ENCODE measurements around the gene MTA2.
"Not testable (repeated sequence)": the region's sequence is repeated elsewhere in the genome, so short reads cannot be mapped to it uniquely, and the experiment has no call there.

MTA2 gene

DNA sequence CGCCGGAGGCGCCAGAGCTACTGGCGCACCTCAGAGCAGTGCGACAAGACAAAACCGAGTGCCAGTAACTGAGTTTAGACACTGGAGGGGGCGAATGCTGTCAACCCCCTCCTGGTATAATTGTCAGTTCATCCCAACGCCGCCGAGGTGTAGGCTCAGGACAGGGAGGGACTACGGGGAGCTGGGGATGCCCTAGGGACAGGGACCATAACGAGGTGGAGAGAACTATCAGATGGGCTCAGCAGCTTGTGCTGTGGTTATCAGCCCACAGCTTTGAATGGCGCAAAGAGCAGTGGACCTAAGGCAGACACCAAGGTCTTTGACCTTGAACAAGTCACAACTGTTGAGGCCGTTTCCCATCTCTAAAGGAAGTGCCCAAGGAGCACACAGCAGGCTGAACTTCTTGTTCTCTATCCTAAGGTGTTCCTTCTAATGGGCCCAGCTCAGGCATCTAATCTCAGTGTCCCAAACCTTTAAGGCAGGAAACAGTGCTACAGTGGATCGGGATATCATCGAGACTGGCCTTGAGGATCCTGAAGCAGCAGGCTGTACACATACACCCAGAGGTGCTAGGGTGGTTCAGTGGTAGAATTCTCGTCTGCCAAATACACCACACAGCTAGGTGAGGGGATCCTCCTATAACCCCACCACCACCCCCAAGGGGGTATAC lies 9.4 kb downstream of the MTA2 start:
- no peak for DNase-seq

DNA sequence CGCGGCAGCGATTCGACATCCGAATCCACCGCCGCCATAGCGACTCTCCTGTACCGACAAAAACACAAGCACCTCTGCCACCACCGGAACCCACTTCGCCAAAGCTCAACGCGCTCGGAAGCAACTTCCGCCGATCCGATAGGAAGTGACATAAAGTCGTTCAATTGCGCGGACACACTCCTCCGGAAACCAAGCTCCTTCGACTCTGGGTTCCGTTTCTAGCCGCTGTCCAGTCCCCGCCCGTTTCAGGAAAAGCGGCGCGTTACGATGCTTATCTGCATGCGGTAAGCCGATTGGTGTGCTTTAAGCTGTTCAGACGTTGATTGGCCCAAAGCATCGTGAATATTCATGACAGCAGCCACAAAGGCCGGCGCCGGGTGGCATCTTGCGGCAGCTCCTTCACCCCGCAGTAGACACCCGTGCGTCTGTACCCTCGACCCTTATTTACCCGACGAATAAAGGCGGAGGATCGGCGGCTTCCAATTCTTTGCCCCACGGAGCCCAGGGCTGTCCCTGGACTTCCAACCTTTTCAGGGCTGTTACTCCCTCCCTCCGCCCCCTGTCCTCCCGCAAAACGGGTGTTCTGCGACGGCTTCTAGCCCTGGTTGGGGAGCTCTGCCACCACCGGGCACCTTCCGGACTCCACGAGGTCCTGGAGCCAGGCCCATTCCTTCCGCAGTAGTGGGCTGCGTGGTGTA lies 10.1 kb downstream of the MTA2 start, which contains the start of gene TUT1:
TSS of gene TUT1 (minus strand) at position 76 of the 698 bp plus-strand sequence. CDS start at position 38, 38 bp downstream.
- DNase-seq = peak; percentile 98 to 99

DNA sequence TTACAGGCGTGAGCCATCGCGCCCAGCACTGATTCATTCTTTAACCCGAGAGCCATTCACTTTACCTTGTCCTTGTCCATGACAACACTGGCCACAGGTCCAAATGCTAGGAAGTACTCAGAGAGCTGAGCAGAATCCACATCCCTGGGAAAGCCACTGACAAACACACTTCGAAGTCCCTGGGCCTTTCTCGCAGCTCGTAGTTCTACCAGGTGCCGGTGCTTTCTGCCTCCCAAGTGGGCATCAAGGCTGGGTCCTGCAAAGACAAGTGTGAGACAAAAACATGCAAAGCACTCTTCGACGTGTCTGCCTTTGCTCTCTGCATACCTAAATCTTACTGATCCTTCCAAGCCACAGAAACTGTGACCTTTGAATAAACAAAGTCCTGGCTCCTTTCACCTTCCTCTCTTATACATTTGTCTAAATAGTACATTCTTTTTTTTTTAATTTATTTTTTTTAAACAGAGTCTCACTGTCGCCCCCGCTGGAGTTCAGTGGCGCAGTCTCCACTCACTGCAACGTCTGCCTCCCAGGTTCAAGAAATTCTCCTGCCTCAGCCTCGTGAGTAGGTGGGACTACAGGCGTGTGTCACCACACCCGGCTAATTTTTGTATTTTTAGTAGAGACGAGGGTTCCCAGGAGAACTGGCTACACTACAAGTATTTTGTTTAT lies 12.6 kb downstream of the MTA2 start:
- peak; percentile 24 to 30 for DNase-seq

DNA sequence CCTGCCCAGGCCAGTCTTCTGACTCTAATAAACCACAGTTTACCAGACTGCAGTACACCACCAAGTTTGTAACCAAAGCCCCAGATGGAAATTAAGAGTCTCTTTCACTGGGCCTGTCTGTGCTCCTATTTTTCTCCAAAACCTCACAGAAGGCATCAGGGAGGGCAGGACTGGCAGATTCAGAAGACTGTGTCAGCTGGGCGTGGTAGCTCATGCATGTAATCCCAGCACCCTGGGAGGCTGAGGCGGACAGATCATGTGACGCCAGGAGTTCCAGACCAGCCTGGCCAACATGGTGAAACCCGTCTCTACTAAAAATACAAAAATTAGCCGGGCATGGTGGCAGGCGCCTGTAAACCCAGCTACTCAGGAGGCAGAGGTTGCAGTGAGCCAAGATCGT lies 16.3 kb downstream of the MTA2 start:
- DNase-seq = not testable (repeated sequence)

DNA sequence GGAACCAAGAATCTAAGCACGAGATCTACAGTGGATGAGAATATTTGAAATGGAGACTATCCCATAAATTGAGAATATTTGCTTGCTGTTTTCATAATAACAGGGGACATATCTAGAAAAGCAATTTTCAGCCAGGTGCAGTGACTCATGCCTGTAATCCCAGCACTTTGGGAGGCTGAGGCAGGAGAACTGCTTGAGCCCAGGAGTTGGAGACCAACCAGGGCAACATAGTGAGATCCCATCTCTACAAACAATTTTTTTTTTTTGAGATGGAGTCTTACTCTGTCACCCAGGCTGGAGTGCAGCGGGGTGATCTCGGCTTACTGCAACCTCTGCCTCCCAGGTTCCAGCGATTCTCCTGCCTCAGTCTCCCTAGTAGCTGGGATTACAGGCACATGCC lies 19.9 kb downstream of the MTA2 start:
- DNase-seq = not testable (repeated sequence)

DNA sequence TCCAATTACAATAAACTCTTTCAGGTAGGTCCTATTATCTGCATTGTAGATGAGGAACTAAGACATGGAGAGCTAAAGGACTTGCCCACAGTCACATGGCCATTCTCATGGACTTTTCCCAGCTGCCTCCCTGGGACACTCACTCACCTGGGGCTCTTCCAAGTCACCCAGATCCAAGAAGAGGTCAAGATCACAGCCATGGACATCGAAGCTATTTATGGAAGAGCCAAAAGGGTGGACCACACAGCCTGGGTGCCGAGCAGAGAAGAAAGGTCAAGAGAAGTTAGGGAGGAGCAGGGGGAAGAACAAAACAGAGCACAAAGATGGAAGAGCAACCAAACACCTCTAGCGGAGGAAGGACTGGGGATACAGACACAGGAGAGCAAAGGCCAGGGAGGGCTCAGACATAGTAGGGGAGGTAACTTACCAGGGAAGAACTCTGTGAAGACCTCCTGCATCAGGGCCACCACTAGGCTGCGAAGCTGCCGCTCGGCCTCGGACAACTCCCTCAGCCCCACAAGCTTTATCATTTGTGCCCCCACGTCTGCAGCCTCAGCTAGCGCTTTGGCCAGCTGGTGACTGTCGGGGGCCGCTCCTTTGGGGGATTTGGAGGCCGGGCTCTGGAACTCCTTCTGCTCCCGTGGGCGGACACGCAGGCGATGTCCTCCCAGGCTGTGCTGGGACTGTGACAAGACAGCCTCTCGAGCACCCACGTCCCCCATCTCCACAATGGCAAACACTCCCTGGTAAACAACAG lies 20.5 kb downstream of the MTA2 start:
- DNase-seq = no peak

DNA sequence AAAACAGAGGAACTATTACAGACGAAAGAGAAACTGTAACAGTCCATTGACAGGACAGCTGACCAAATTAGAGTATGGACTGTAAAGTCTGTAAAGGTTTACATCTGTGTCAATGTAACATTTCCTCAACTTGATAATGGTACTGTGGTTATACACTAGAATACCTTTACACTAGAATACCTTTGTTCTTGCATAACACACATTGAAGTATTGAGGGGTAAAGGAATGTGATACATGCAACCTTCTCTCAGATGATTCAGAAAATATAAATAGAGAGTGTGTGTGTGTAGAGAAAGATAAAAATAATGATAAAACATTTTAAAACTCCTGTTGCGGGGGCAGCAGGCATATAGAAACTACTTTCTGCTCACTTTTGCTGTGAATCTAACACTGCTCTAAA lies 22.4 kb downstream of the MTA2 start:
- DNase-seq = no peak

DNA sequence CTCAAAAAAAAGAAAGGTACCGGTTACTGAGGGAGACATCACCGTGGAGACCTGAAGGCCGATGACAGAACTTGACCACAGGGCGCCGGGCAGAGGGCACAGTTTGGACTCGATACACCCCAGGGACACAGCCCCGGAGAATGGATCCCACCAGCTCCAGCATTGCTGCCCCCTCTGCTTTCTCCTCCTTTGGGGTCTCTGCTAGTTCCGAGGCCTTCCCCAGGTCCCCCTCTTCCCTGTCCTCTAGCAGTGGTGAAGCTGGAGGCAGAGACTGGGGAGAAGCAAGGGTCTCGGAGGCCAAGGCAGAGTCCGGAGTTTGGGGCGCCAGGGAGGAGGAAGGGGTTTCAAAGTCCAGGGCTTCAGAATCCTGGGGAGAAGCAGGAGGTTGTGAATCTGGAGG lies 23.1 kb downstream of the MTA2 start:
- no peak for DNase-seq

DNA sequence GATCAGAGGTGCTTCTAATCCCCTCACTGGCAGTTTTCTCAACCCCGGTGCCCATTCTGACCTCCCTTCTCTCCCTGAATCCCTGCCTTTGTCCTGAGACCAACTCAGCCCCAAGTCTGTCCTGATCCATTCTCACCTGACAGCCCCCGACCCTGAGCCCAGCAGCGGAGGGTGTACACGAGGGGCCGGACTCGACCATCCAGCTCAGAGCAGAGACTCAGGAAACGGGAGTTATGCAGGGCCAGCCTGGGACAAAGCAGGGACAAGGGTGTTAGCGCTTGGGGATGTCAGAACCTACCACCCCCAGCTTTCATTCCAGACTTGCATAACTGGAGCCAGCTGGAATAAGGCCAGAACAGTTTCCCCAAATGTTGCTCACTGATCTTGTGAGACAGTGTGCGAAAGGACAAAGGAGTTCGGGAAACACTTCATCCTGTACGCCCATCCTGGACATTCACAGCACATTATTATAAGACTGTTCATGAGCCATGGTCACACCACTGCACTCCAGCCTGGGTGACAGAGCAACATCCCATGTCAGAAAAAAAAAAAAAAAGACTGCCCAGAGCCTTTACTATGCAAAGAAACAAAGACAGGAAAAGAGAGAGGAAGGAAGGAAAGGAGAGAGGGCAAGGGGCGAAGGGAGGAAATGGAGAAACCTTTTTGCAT lies 24.5 kb downstream of the MTA2 start:
- no peak for DNase-seq

DNA sequence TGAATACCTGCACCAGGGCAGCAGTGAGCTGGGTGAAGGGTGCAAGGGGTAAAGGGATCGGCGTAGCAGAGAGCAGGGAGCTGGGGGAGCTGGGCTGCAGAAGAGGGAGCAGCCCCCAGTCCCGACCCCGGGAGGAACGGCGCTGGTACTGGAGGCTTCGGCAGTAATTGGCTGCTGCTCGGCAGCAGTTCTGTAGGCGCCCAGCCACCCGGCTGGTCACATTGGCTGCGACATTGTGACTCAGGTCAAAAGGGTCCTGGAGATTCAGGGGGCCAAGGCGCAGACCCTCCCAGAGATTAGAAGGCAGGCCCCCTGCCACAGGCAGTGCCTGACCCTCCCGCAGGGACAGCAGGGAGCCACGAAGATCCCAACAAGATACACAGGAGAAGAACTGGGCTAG lies 25.8 kb downstream of the MTA2 start:
- no peak for DNase-seq

DNA sequence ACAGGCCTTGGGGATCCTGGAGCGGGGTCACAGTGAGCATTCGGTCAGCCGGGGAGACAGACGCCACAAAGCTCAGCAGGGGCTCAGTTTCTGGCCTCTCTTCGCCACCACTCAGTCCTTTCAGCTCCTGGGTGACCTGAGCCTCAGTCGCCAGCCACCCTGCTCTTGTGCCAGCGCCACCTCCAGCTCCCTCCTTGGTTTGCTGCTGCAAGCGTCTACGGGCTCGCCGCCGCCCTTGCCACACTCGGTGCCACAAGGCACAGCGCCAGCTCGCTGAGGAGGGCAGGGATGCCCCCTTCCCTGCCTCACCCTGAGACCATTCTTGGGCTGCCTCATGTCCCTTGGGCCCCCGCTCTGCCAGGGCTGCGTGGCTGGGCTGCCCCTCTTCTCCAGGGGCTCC lies 26.5 kb downstream of the MTA2 start:
- no peak for DNase-seq

DNA sequence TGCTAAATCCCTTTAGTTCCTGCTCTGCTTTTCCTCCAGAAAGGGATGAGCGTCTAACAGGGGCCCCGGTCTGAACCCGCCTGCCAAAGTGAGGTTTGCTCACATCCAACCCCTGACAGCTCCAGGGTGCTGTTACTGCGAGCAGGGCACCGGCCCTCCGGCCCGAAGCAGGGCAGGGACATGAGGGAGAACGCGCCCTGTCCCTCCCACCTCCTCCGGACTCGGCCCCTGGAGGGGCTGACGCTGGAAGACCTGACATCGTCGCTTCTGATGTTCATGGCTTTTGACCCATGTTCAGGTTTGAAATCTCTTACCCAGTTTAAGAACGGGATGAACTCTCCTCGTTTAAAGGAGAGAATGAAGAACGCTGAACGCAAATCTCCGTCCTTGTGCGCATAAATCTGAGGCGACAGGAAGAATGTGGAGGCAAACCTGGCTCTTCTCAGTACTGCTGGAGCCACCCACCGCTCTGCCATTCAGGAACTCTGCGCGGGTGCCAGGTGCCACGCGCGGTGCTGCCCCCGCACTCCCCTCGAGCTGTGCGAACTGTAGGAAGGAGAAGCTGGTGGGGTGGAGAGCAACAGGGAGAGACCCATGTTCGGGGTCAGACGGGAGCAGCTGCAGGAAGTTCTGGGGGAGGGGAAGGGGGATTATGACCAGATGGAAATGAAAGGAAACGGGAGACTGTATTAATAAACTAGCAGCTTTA lies 27.1 kb downstream of the MTA2 start:
- DNase-seq = no peak

DNA sequence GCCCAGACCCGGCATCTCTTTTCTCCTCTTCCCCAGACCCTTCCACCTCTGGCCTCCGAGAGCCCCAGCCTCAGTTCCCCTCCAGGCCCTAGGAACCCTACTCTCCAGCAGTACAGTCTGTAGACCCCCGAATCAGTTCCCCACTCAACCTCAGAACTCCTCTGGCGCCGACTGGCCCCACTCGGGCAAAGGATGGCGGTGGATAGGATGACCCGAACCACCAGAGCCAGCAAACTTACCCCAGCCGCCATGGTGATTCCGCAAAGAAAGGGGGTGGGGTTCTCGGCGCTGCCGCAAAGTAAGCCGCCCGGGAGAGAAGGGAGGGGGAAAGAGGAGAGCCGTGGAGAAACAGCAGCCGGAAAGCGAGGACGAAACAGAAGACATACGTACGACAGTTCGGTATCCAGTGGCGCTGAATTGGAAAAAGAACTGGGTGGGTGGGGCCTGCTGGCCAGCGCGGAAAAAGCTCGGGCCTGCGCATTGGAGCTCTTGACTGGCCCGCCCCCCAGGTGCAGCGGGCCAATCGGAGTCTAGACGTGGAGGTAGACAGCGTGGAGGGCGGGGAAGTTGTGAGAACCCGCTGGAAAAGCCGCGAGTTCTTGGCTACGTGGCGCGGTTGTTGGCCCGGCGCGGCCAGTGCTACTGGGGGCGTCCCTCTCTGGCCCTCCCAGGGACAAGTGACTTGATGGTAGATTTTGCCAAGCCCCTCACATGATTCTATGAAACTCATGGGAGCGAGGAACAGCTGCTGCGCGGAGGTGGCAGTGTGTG lies 27.9 kb downstream of the MTA2 start, which contains the start of gene EEF1G:
TSS of gene EEF1G (minus strand) at position 300 of the 771 bp plus-strand sequence. CDS start at position 251, 49 bp downstream.
- DNase-seq = peak; percentile 100

DNA sequence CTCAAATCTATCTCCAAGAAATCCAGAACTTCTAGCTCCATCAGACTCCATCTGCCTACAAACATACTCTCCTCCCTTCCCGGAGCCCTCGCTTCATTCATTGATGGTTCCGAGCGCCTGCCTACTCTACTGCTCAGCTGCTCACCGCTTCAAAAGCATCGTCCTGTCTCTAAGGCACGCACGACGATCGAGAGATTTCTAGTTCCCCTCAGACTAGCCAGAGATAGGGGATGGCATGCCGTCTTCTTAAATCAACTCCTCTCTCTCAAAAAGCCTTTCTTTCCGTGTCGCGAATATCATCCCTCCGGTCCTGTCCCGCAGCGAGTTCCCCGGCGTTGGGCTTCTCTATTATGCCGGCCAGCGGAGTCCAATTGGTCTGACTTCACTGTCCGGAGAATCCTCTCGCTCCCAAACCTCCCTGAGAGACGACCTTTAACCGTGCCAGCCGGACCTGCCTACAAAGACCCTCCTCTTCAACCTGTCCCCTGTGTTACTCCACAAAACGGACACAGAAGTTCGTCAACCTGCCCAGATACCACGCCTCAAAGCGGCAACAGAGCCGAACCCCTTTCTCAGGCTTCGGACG lies 28.6 kb downstream of the MTA2 start:
- peak; percentile 19 to 42 for DNase-seq

DNA sequence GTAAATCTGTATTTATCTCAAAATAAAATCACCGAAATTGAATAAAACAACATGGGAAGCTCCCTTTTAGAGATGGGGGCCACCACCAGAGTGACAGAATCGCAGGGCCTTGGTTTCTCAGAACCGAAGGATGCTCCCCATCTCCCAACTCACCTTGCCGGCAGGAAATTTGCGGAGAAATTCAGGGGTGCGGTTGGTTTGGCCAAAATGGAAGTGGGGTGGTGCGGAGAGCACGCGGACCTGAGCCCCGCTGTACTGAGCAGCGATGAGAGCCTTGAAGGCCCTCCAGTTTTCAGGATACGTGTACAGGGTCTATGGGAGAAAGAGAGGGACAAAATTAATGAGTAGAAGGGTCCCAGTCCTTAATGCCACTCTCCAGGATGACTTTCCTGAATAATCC lies 29.2 kb downstream of the MTA2 start:
- no peak for DNase-seq

DNA sequence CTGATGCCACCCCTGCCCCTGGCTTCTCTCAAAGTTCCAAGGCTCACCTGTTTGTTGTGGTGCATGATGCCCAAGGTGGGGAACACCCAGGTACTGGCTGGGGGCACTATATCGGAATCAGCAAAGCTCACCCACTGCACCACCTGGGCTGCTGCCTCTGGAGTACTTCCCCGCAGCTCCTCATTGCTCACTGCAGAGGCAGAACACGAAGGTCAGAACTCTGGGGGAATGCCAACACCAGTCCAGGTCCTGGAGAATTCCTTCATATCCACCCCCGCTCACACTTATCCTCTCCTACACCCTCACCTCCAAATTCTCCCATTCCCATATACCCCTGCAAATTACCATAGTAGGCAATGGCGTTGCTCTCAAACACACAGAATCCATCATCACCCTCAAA lies 30.2 kb downstream of the MTA2 start:
- not testable (repeated sequence) for DNase-seq

DNA sequence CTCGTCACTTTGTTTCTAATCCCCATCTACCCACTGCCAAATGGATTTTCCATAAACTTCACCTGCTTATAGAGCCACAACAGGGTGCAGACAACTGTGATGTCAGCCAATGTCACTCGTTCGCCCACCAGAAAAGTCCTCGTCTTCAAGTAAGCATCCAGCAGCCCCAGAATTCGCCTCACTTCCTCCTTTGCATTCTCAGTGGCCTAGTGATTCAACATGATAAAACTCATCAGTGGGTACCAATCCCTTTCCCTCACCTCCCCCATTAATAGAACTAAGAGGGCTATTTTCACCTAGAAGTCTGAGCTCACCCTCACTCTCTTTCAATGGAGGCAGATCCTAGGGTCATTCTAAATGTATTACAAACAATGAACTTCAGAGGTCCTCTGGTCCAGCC lies 30.8 kb downstream of the MTA2 start:
- DNase-seq = not testable (repeated sequence)

DNA sequence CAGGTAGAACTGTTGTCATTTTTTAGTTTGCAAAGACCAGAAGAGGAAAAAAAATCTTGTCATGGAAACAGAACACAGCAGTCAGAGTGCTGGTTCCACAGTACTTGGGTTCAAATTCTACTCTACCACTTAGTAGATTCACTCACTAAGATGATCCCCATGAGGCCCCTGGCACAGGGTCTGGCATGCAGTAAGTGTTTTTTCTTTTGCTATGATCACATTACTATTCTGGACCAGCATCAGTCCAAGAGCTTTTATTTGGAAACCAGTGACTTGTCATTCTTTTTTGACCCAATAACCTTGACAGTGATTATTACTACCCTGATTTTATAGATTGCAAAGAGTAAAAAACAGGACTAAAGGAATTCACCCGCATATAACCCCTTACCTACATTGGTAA lies 32.1 kb downstream of the MTA2 start:
- DNase-seq = no peak

DNA sequence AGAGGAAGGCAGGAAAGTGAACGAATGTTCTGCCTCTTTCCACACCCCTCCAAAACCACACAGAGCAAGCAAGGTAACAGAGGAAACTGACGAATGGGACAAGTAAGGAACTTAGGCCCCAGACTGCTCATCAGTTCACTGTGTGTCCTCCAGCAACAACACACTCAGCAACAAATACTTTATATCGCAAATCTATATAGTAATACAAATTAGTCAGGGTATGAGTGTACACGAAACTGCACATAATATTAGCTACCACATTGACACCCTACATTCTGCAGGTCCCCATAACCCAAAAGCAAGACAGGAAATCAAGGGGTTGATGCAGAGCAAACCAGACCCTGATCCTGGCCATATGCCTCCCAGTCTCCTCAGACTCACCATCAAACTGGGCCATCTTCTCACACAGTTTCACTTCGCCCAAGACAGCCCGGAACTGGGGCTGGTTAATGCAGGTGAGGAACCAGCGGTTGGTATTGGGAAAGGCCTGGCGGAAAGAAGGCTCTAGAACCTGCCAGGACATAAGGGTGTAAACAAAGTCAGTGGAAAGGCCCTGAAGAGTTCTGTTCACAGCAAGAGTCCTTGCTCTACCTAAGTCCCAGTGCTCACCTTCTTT lies 34.5 kb downstream of the MTA2 start:
- DNase-seq = no peak

DNA sequence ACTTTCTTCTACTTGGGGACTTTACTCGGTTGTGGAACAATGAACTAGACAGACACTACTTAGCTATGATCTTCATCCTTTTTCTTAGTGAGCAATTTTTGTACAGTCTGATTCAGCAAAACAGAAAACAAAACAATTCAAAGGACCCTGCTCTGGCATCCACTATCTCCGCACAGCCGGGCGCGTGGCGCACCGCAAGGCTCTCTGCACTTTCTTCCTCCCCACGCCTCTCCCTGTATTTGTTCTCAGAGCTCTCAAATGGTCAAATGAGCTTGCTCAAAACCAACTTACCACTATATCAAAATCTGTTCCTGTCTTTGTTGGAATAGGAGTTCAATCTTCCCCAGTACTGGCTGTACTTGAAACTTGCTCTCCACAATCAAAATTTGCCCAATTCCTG lies 35.4 kb downstream of the MTA2 start:
- DNase-seq = no peak

Data from CD4-positive, alpha-beta T cell treated with Interleukin-4 for 1 hour (primary cell).